ENCODE results near the gene PRICKLE4.
"Not testable (repeated sequence)": the region's sequence is repeated elsewhere in the genome, so short reads cannot be mapped to it uniquely, and the experiment has no call there.

PRICKLE4 gene

GRCh38 chr6:41801380-41801779 lies 20.8 kb downstream of the PRICKLE4 start:
- DNase-seq, result no peak

GRCh38 chr6:41805830-41806774 lies 25.5 kb downstream of the PRICKLE4 start:
- DNase-seq, result no peak

- no peak for DNase-seq
Observed at GRCh38 chr6:41811095-41811494, 30.5 kb downstream of the PRICKLE4 start.

- DNase-seq, result not testable (repeated sequence)
Observed at GRCh38 chr6:41811946-41812345, 31.4 kb downstream of the PRICKLE4 start.

GRCh38 chr6:41813469-41813868 lies 32.9 kb downstream of the PRICKLE4 start:
- DNase-seq, result no peak

- no peak for DNase-seq
Observed at GRCh38 chr6:41813956-41814355, 33.4 kb downstream of the PRICKLE4 start.

- no peak for DNase-seq
Observed at GRCh38 chr6:41814629-41815028, 34.0 kb downstream of the PRICKLE4 start.

GRCh38 chr6:41815587-41815986 lies 35.0 kb downstream of the PRICKLE4 start:
- DNase-seq, result no peak

- DNase-seq, result no peak
Observed at GRCh38 chr6:41818271-41819054, 37.9 kb downstream of the PRICKLE4 start.

- no peak for DNase-seq
Observed at GRCh38 chr6:41821266-41821665, 40.7 kb downstream of the PRICKLE4 start.

- DNase-seq, result no peak
Observed at GRCh38 chr6:41822021-41822420, 41.4 kb downstream of the PRICKLE4 start.

- DNase-seq, result no peak
Observed at GRCh38 chr6:41823178-41823577, 42.6 kb downstream of the PRICKLE4 start.

GRCh38 chr6:41824571-41825569 lies 44.3 kb downstream of the PRICKLE4 start:
- no peak for DNase-seq

GRCh38 chr6:41826343-41827022 lies 45.9 kb downstream of the PRICKLE4 start:
- DNase-seq, result peak; percentile 62

GRCh38 chr6:41832263-41832662 lies 51.7 kb downstream of the PRICKLE4 start:
- DNase-seq, result no peak

- DNase-seq, result no peak
Observed at GRCh38 chr6:41836022-41836659, 55.6 kb downstream of the PRICKLE4 start.

GRCh38 chr6:41836660-41837052 lies 56.1 kb downstream of the PRICKLE4 start:
- DNase-seq, result no peak
